Measurements from ENCODE around the gene GCSAM.

DNA sequence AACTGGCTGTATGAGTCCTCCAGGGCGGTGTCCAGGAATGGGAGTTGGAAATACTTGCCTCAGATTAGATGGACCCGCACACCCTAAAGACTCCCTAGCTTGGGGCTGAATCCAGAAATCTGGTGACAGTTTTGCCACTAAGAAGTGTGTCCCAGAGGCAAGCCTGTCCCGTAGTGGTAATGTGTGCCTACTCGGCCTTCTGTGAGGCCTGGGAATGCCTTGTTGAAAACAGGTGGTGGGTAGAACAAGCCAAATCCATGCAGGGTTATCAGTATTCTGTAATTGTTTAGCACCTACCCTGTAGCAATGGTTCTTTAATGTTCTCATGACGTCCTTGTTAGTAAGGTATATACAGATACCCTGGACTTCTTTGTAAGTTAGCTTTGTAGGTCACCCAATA, 45.3 kb downstream of the GCSAM start:
- TF ChIP-seq CTCF (IDR thresholded peaks at IDR 0.05) (no peak), KDM1A (IDR thresholded peaks at IDR 0.05; ENCODE audit: low read depth) (no peak), POLR2A (IDR thresholded peaks at IDR 0.05; ENCODE audit: low read length) (no peak), EP300 (IDR thresholded peaks at IDR 0.05) (no peak), PHF8 (IDR thresholded peaks at IDR 0.05; ENCODE audit: borderline replicate concordance, low read depth) (no peak), MAFK (IDR thresholded peaks at IDR 0.05; ENCODE audit: partially characterized antibody) (no peak), RAD21 (conservative IDR thresholded peaks at IDR 0.05 in 1 of 2, IDR thresholded peaks at IDR 0.05 in 1 of 2) (no peak), HDAC2 (IDR thresholded peaks at IDR 0.05) (no peak), HOXB5 (CRISPR knock-in tag; IDR thresholded peaks at IDR 0.05) (no peak), MYC (IDR thresholded peaks at IDR 0.05; ENCODE audit: borderline replicate concordance, low read length) (no peak), RCOR1 (IDR thresholded peaks at IDR 0.05; ENCODE audit: low read depth, low read length) (no peak), REST (IDR thresholded peaks at IDR 0.05) (no peak)
- TF ChIP-seq, protein P1, sequence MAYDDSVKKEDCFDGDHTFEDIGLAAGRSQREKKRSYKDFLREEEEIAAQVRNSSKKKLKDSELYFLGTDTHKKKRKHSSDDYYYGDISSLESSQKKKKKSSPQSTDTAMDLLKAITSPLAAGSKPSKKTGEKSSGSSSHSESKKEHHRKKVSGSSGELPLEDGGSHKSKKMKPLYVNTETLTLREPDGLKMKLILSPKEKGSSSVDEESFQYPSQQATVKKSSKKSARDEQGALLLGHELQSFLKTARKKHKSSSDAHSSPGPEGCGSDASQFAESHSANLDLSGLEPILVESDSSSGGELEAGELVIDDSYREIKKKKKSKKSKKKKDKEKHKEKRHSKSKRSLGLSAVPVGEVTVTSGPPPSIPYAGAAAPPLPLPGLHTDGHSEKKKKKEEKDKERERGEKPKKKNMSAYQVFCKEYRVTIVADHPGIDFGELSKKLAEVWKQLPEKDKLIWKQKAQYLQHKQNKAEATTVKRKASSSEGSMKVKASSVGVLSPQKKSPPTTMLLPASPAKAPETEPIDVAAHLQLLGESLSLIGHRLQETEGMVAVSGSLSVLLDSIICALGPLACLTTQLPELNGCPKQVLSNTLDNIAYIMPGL (CRISPR knock-in tag; IDR thresholded peaks at IDR 0.05; ENCODE audit: borderline replicate concordance) = no peak
- TF ChIP-seq, protein P2, sequence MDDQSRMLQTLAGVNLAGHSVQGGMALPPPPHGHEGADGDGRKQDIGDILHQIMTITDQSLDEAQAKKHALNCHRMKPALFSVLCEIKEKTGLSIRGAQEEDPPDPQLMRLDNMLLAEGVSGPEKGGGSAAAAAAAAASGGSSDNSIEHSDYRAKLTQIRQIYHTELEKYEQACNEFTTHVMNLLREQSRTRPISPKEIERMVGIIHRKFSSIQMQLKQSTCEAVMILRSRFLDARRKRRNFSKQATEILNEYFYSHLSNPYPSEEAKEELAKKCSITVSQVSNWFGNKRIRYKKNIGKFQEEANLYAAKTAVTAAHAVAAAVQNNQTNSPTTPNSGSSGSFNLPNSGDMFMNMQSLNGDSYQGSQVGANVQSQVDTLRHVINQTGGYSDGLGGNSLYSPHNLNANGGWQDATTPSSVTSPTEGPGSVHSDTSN (IDR thresholded peaks at IDR 0.05) = no peak
